ENCODE measurements around the gene TLL2. TPM values are rescaled to one million over a fixed set of nuclear protein-coding genes. Genes with fewer than 3 reads are reported as not detected.
A peak's percentile ranks its signal among the peaks of the same experiment; 100 is the strongest.

TLL2 gene
- total RNA-seq, 1 donor from 2014 or later = 8.7 TPM

- intact Hi-C loops (cut with DNase I) = loop anchor here (5.0 kb wide), 2 partner anchors 114 to 134 kb away; no protein-coding TSS in a partner anchor
- DNase-seq (no peak), ATAC-seq (ENCODE audit: poor library complexity) (no peak)
These were observed 2.4 kb downstream of the TLL2 start for GRCh38 chr10:96511044-96511945.

- DNase-seq (no peak), ATAC-seq (ENCODE audit: poor library complexity) (no peak)
- intact Hi-C loops (cut with DNase I) = no loop called here
These were observed 4.6 kb downstream of the TLL2 start for GRCh38 chr10:96509017-96509641.

GRCh38 chr10:96507044-96507443, 6.7 kb downstream of the TLL2 start:
- ATAC-seq (ENCODE audit: poor library complexity) = no peak
- intact Hi-C loops (cut with DNase I) = no loop called here
- DNase-seq = no peak

- intact Hi-C loops (cut with DNase I) = no loop called here
- no peak for DNase-seq
- ATAC-seq (ENCODE audit: poor library complexity) = peak; percentile 65
These were observed 8.3 kb downstream of the TLL2 start for GRCh38 chr10:96505150-96506136.

- no peak for DNase-seq
- intact Hi-C loops (cut with DNase I) = no loop called here
- ATAC-seq (ENCODE audit: poor library complexity) = no peak
These were observed 11.0 kb downstream of the TLL2 start for GRCh38 chr10:96502561-96503282.

- DNase-seq (no peak), ATAC-seq (ENCODE audit: poor library complexity) (no peak)
- intact Hi-C loops (cut with DNase I) = no loop called here
These were observed 11.7 kb downstream of the TLL2 start for GRCh38 chr10:96501985-96502384.

GRCh38 chr10:96500519-96500918, 13.2 kb downstream of the TLL2 start:
- DNase-seq (no peak), ATAC-seq (ENCODE audit: poor library complexity) (peak; percentile 48)
- intact Hi-C loops (cut with DNase I) = no loop called here

- DNase-seq (no peak), ATAC-seq (ENCODE audit: poor library complexity) (no peak)
- intact Hi-C loops (cut with DNase I) = no loop called here
These were observed 13.7 kb downstream of the TLL2 start for GRCh38 chr10:96500050-96500449.

GRCh38 chr10:96497391-96497790, 16.3 kb downstream of the TLL2 start:
- intact Hi-C loops (cut with DNase I) = no loop called here
- DNase-seq = no peak
- ATAC-seq (ENCODE audit: poor library complexity) = no peak

GRCh38 chr10:96496281-96496925, 17.3 kb downstream of the TLL2 start:
- DNase-seq = no peak
- ATAC-seq (ENCODE audit: poor library complexity) = no peak
- intact Hi-C loops (cut with DNase I) = no loop called here

- intact Hi-C loops (cut with DNase I) = no loop called here
- ATAC-seq (ENCODE audit: poor library complexity) = no peak
- no peak for DNase-seq
These were observed 18.2 kb downstream of the TLL2 start for GRCh38 chr10:96495544-96495943.

- no peak for DNase-seq
- intact Hi-C loops (cut with DNase I) = no loop called here
- no peak for ATAC-seq (ENCODE audit: poor library complexity)
These were observed 19.0 kb downstream of the TLL2 start for GRCh38 chr10:96494694-96495093.

GRCh38 chr10:96493871-96494525, 19.7 kb downstream of the TLL2 start:
- DNase-seq = no peak
- no peak for ATAC-seq (ENCODE audit: poor library complexity)
- intact Hi-C loops (cut with DNase I) = no loop called here

- intact Hi-C loops (cut with DNase I) = no loop called here
- ATAC-seq (ENCODE audit: poor library complexity) (no peak), DNase-seq (no peak)
These were observed 20.5 kb downstream of the TLL2 start for GRCh38 chr10:96493254-96493653.

GRCh38 chr10:96491303-96491702, 22.4 kb downstream of the TLL2 start:
- DNase-seq = no peak
- no peak for ATAC-seq (ENCODE audit: poor library complexity)
- intact Hi-C loops (cut with DNase I) = no loop called here

GRCh38 chr10:96488161-96488935, 25.4 kb downstream of the TLL2 start:
- no peak for ATAC-seq (ENCODE audit: poor library complexity)

More at GRCh38 chr10:96488161-96488935, 25.4 kb downstream of the TLL2 start:
- intact Hi-C loops (cut with DNase I) = no loop called here
- no peak for DNase-seq

Data from Right ventricle myocardium superior (tissue), 1 donor.